NCI-H2227 (cell line): ENCODE results near the gene PLA2G15.
A peak's percentile ranks its signal among the peaks of the same experiment; 100 is the strongest.

Experiments
- DNase-seq: peaks from one replicate; lab custom pipeline; 2025; ENCODE audit not compliant: unreplicated experiment; lab: John Stamatoyannopoulos, UW

The PLA2G15 gene

GRCh38 chr16:68251832-68252231 lies 6.7 kb downstream of the PLA2G15 start:
- DNase-seq, result no peak

GRCh38 chr16:68252383-68252782 lies 7.2 kb downstream of the PLA2G15 start:
- no peak for DNase-seq

GRCh38 chr16:68253721-68254120 lies 8.5 kb downstream of the PLA2G15 start:
- no peak for DNase-seq

- DNase-seq, result no peak
Observed at GRCh38 chr16:68255712-68256111, 10.5 kb downstream of the PLA2G15 start.

GRCh38 chr16:68257251-68257905 lies 12.2 kb downstream of the PLA2G15 start:
- DNase-seq, result no peak

GRCh38 chr16:68257906-68258800 lies 13.0 kb downstream of the PLA2G15 start:
- no peak for DNase-seq

- DNase-seq, result no peak
Observed at GRCh38 chr16:68259007-68259825, 14.0 kb downstream of the PLA2G15 start.

- no peak for DNase-seq
Observed at GRCh38 chr16:68263559-68264127, 18.5 kb downstream of the PLA2G15 start.

- peak; percentile 54 for DNase-seq
Observed at GRCh38 chr16:68264128-68265077, 19.2 kb downstream of the PLA2G15 start, which contains the start of gene SLC7A6. Gene SLC7A6, plus strand, starts transcription at chr16:68264526. Its CDS starts 10,201 bp downstream, at chr16:68274727.

- DNase-seq, result peak; percentile 10
Observed at GRCh38 chr16:68265078-68265920, 20.1 kb downstream of the PLA2G15 start.

GRCh38 chr16:68267612-68268405 lies 22.6 kb downstream of the PLA2G15 start:
- DNase-seq, result no peak

GRCh38 chr16:68269793-68270192 lies 24.6 kb downstream of the PLA2G15 start:
- no peak for DNase-seq

- no peak for DNase-seq
Observed at GRCh38 chr16:68270353-68270752, 25.2 kb downstream of the PLA2G15 start.

GRCh38 chr16:68272507-68273209 lies 27.5 kb downstream of the PLA2G15 start:
- DNase-seq, result no peak

GRCh38 chr16:68273459-68273858 lies 28.3 kb downstream of the PLA2G15 start:
- DNase-seq, result no peak

GRCh38 chr16:68273896-68274295 lies 28.7 kb downstream of the PLA2G15 start:
- DNase-seq, result no peak

GRCh38 chr16:68274441-68274840 lies 29.3 kb downstream of the PLA2G15 start:
- DNase-seq, result no peak
